ENCODE measurements around the gene METTL15.

METTL15 gene

GRCh38 chr11:28228196-28228895, 120.2 kb downstream of the METTL15 start:
- TF ChIP-seq SIN3A (IDR thresholded peaks at IDR 0.05; ENCODE audit: borderline replicate concordance, insufficient read depth, low read length) (no peak), FOXP2 (optimal IDR thresholded peaks at IDR 0.05; ENCODE audit: borderline replicate concordance, extremely low read depth, extremely low read length, insufficient read depth) (no peak), POLR2AphosphoS5 (IDR thresholded peaks at IDR 0.05; ENCODE audit: low read depth, low read length) (no peak), TAF1 (IDR thresholded peaks at IDR 0.05; ENCODE audit: borderline replicate concordance, insufficient read depth, low read length) (no peak), REST (IDR thresholded peaks at IDR 0.05; ENCODE audit: insufficient read depth in 1 of 2, low read depth in 2 of 2, low read length in 2 of 2) (no peak)

GRCh38 chr11:28231475-28231874, 123.3 kb downstream of the METTL15 start:
- TF ChIP-seq POLR2AphosphoS5 (IDR thresholded peaks at IDR 0.05; ENCODE audit: low read depth, low read length) (no peak), TAF1 (IDR thresholded peaks at IDR 0.05; ENCODE audit: borderline replicate concordance, insufficient read depth, low read length) (no peak), SIN3A (IDR thresholded peaks at IDR 0.05; ENCODE audit: borderline replicate concordance, insufficient read depth, low read length) (no peak), REST (IDR thresholded peaks at IDR 0.05; ENCODE audit: insufficient read depth in 1 of 2, low read depth in 2 of 2, low read length in 2 of 2) (no peak), FOXP2 (optimal IDR thresholded peaks at IDR 0.05; ENCODE audit: borderline replicate concordance, extremely low read depth, extremely low read length, insufficient read depth) (no peak)

- TF ChIP-seq SIN3A (IDR thresholded peaks at IDR 0.05; ENCODE audit: borderline replicate concordance, insufficient read depth, low read length) (no peak), TAF1 (IDR thresholded peaks at IDR 0.05; ENCODE audit: borderline replicate concordance, insufficient read depth, low read length) (no peak), POLR2AphosphoS5 (IDR thresholded peaks at IDR 0.05; ENCODE audit: low read depth, low read length) (no peak), REST (IDR thresholded peaks at IDR 0.05; ENCODE audit: insufficient read depth in 1 of 2, low read depth in 2 of 2, low read length in 2 of 2) (no peak), FOXP2 (optimal IDR thresholded peaks at IDR 0.05; ENCODE audit: borderline replicate concordance, extremely low read depth, extremely low read length, insufficient read depth) (no peak)
Observed at GRCh38 chr11:28232649-28233048, 124.5 kb downstream of the METTL15 start.

- TF ChIP-seq POLR2AphosphoS5 (IDR thresholded peaks at IDR 0.05; ENCODE audit: low read depth, low read length) (no peak), SIN3A (IDR thresholded peaks at IDR 0.05; ENCODE audit: borderline replicate concordance, insufficient read depth, low read length) (no peak), TAF1 (IDR thresholded peaks at IDR 0.05; ENCODE audit: borderline replicate concordance, insufficient read depth, low read length) (no peak), REST (IDR thresholded peaks at IDR 0.05; ENCODE audit: insufficient read depth in 1 of 2, low read depth in 2 of 2, low read length in 2 of 2) (no peak), FOXP2 (optimal IDR thresholded peaks at IDR 0.05; ENCODE audit: borderline replicate concordance, extremely low read depth, extremely low read length, insufficient read depth) (no peak)
Observed at GRCh38 chr11:28241760-28242159, 133.6 kb downstream of the METTL15 start.
